Prostate gland (tissue), 2 donors: ENCODE measurements around the gene SCNN1A. TPM values are rescaled to one million over a fixed set of nuclear protein-coding genes. Genes with fewer than 3 reads are reported as not detected.
A peak's percentile ranks its signal among the peaks of the same experiment; 100 is the strongest.
"Not testable (repeated sequence)": the region's sequence is repeated elsewhere in the genome, so short reads cannot be mapped to it uniquely, and the experiment has no call there.

Source experiments
- DNase-seq: peaks from one replicate; pipeline ENCODE4 v3.0.0-alpha.2; 2019; ENCODE audit warnings: low spot score
- H3K27ac ChIP-seq, 2 donors: fragments of 200-600 bp; sonication (generic); 2 replicates each; pipeline ENCODE4 v1.5.1; 2017 to 2019
- H3K27me3 ChIP-seq: fragments of 200-600 bp; sonication (generic); replicated peaks from 2 replicates; pipeline ENCODE4 v1.5.1; 2019; ENCODE audit not compliant: insufficient read depth
- H3K36me3 ChIP-seq, 2 donors: fragments of 200-600 bp; sonication (generic); 1 replicate in 1 of 2; 2 replicates in 1 of 2; pipeline versions ENCODE4 v1.5.1 to v1.8.1; 2017 to 2019
- H3K4me1 ChIP-seq: fragments of 200-600 bp; sonication (generic); replicated peaks from 2 replicates; pipeline ENCODE4 v1.5.1; 2019
- H3K4me3 ChIP-seq, 2 donors: fragments of 200-600 bp; sonication (generic); 2 replicates each; pipeline ENCODE4 v1.5.1; 2017 to 2019
- H3K9me3 ChIP-seq: fragments of 200-600 bp; sonication (generic); 2 replicates; pipeline ENCODE4 v1.5.1; 2017
- CTCF ChIP-seq, 4 experiments: fragments of 200-600 bp in 2 of 4; fragments of 450-650 bp in 2 of 4; sonication (generic) in 2 of 4; IDR thresholded peaks; 1 replicate in 3 of 4; 2 replicates in 1 of 4; pipeline ENCODE4 v1.5.1; 2016 to 2019; ENCODE audit warnings: antibody characterized with exemption in 4 of 4, mild to moderate bottlenecking in 2 of 4, moderate library complexity in 2 of 4
- POLR2A ChIP-seq: fragments of 450-650 bp; IDR thresholded peaks from one replicate; pipeline ENCODE4 v1.6.1; 2016; ENCODE audit warnings: antibody characterized with exemption, mild to moderate bottlenecking
- POLR2AphosphoS5 ChIP-seq: sonication (generic); formaldehyde crosslinking; IDR thresholded peaks from one replicate; pipeline ENCODE4 v1.6.1; 2017; ENCODE audit warnings: antibody characterized with exemption
- WGBS: methylation state at CpG from one replicate; pipeline ENCODE4 v1.1.5; 2018; 5-methylcytosine and 5-hydroxymethylcytosine counted together
- intact Hi-C: fragments of 100-400 bp; cut with DNase I; formaldehyde crosslinking; loops from one replicate; pipeline ENCODE4 v1.14.2; 2022
- total RNA-seq, 2 donors: library from RNA; depleted of rRNA; stranded (reverse); fragments of >200 nt; gene quantifications; one replicate each; pipeline ENCODE4 v1.1.0, GENCODE V29; 2016

SCNN1A gene
- total RNA-seq, 2 donors from 2014 or later: 128 to 211 TPM

DNA sequence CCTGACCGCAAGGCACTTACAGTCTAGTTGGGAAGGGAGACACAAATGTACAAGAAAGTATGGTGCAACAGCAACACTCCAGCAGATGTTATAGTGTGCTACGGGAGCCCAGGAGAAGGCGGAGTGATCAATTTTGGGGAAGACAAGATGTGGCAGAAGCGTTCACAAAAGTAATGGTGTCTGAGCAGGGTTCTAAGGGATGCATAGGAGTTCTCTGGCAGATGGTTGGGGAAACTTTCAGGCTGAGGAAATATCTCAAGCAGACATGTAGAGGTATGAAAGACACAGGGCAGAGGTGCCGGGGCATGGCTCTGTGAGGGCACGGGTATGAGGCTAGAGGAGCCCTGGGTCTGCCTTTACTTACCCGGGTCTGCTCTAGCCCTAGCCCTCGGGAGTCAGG lies 28.4 kb downstream of the SCNN1A start:
- TF ChIP-seq CTCF (IDR thresholded peaks at IDR 0.05) (no peak), POLR2AphosphoS5 (no peak), POLR2A (no peak)
- WGBS: 88% methylated on average over 8 of the region's 8 CpGs
- Histone ChIP-seq H3K4me1 (peaks cover 4% of the 10 kb centered on the region), H3K9me3 (no peaks in the 10 kb centered on the region), H3K36me3 (no peaks in the 10 kb centered on the region), H3K27ac (peak overlapping the region; percentile 24 to 40), H3K27me3 (no peaks in the 10 kb centered on the region), H3K4me3 (no peak overlapping the region)
- DNase-seq: no peak
- intact Hi-C loops: no loop called here

GRCh38 chr12:6346235-6346832 lies 29.0 kb downstream of the SCNN1A start:
- no peaks in the 10 kb centered on the region for H3K36me3 ChIP-seq
- intact Hi-C loops: no loop called here
- TF ChIP-seq POLR2AphosphoS5: no peak
- no peak for TF ChIP-seq POLR2A
- no peak for TF ChIP-seq CTCF (IDR thresholded peaks at IDR 0.05)
- no peaks in the 10 kb centered on the region for H3K9me3 ChIP-seq
- H3K27me3 ChIP-seq: no peaks in the 10 kb centered on the region
- DNase-seq: no peak
- H3K27ac ChIP-seq: no peak overlapping the region
- 87% methylated on average over 5 of the region's 5 CpGs for WGBS
- no peak overlapping the region for H3K4me3 ChIP-seq
- peaks cover 4% of the 10 kb centered on the region for H3K4me1 ChIP-seq

GRCh38 chr12:6345319-6346091 lies 29.9 kb downstream of the SCNN1A start:
- no peaks in the 10 kb centered on the region for H3K9me3 ChIP-seq
- H3K36me3 ChIP-seq: no peaks in the 10 kb centered on the region
- H3K4me1 ChIP-seq: peaks cover 4% of the 10 kb centered on the region
- WGBS: 76% methylated on average over 10 of the region's 10 CpGs
- H3K4me3 ChIP-seq: no peak overlapping the region
- no peaks in the 10 kb centered on the region for H3K27me3 ChIP-seq
- no peak overlapping the region for H3K27ac ChIP-seq
- intact Hi-C loops: no loop called here
- DNase-seq: no peak
- TF ChIP-seq CTCF (IDR thresholded peaks at IDR 0.05) (no peak), POLR2A (no peak), POLR2AphosphoS5 (no peak)

GRCh38 chr12:6344101-6344660 lies 31.2 kb downstream of the SCNN1A start:
- H3K27ac ChIP-seq: peak overlapping the region in 1 of 2 donors; percentile 97
- WGBS: 95% methylated on average over 11 of the region's 11 CpGs
- H3K4me3 ChIP-seq, H3K27me3 ChIP-seq, intact Hi-C loops, H3K36me3 ChIP-seq, DNase-seq, H3K9me3 ChIP-seq, H3K4me1 ChIP-seq: not testable (repeated sequence)

DNA sequence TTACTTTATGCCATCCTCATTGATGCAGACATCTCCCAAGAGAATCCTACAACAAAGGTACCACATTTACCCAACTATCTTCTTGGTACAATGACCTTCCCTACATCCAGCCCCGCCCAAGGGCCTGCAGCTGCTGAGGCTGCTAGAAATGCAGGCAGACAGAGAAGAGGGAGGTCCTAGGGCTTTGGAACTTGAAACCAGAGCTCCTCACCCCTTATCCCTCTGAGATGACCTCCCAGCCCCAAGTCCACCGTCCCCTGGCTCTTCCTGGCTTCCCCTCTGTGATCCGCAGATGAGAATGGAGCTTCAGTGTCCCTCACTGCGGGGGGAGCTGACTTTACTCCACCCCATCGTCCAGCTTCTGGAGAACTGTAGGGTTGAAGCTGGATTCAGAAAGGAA lies 31.8 kb downstream of the SCNN1A start:
- no peaks in the 10 kb centered on the region for H3K36me3 ChIP-seq
- DNase-seq: no peak
- peak overlapping the region; percentile 94 to 97 for H3K27ac ChIP-seq
- no peak overlapping the region for H3K4me3 ChIP-seq
- intact Hi-C loops: no loop called here
- TF ChIP-seq POLR2A: no peak
- TF ChIP-seq CTCF (IDR thresholded peaks at IDR 0.05): no peak
- TF ChIP-seq POLR2AphosphoS5: no peak
- no peaks in the 10 kb centered on the region for H3K9me3 ChIP-seq
- 72% methylated on average over 5 of the region's 5 CpGs for WGBS
- peaks cover 7% of the 10 kb centered on the region for H3K4me1 ChIP-seq
- no peaks in the 10 kb centered on the region for H3K27me3 ChIP-seq
